Esophagus muscularis mucosa (tissue), 4 donors: ENCODE measurements around the gene MET. TPM values are rescaled to one million over a fixed set of nuclear protein-coding genes. Genes with fewer than 3 reads are reported as not detected.

Experiments
- DNase-seq: peaks from one replicate; pipeline ENCODE4 v3.0.0-alpha.2; 2017; ENCODE audit errors: extremely low spot score
- H3K27ac ChIP-seq, 4 donors: fragments of 200-600 bp; sonication (generic); replicated peaks in 1 of 4; 1 replicate in 3 of 4; 2 replicates in 1 of 4; pipeline ENCODE4 v1.5.1; 2016 to 2019; ENCODE audit warnings: mild to moderate bottlenecking in 1 of 4
- H3K27me3 ChIP-seq, 4 donors: fragments of 200-600 bp; sonication (generic); one replicate each; pipeline versions ENCODE4 v1.5.1 to v1.6.0; 2016 to 2019
- H3K36me3 ChIP-seq, 4 donors: fragments of 200-600 bp; sonication (generic); one replicate each; pipeline ENCODE4 v1.5.1; 2016 to 2019
- H3K4me1 ChIP-seq, 4 donors: fragments of 200-600 bp; sonication (generic); one replicate each; pipeline ENCODE4 v1.5.1; 2016 to 2019
- H3K4me3 ChIP-seq, 4 donors: fragments of 200-600 bp; sonication (generic); 1 replicate in 2 of 4; 2 replicates in 2 of 4; pipeline ENCODE4 v1.5.1; 2016 to 2019; ENCODE audit warnings: mild to moderate bottlenecking in 4 of 4, moderate library complexity in 1 of 4
- H3K9me3 ChIP-seq, 4 donors: fragments of 200-600 bp; sonication (generic); 1 replicate in 3 of 4; 2 replicates in 1 of 4; pipeline ENCODE4 v1.5.1; 2016 to 2019
- CTCF ChIP-seq, 3 experiments: fragments of 200-600 bp in 2 of 3; fragments of 450-650 bp in 1 of 3; sonication (generic) in 2 of 3; IDR thresholded peaks; one replicate each; pipeline ENCODE4 v1.5.1; 2017 to 2019; ENCODE audit warnings: antibody characterized with exemption in 3 of 3, mild to moderate bottlenecking in 2 of 3, moderate library complexity in 1 of 3
- EP300 ChIP-seq: sonication (generic); formaldehyde crosslinking; IDR thresholded peaks from one replicate; pipeline ENCODE4 v1.6.1; 2017; ENCODE audit warnings: antibody characterized with exemption
- POLR2A ChIP-seq: fragments of 450-650 bp; IDR thresholded peaks from one replicate; pipeline ENCODE4 v1.6.1; 2017; ENCODE audit warnings: antibody characterized with exemption, moderate library complexity, mild to moderate bottlenecking, low read depth
- POLR2AphosphoS5 ChIP-seq, 2 donors: sonication (generic); formaldehyde crosslinking; IDR thresholded peaks; one replicate each; pipeline ENCODE4 v1.6.1; 2017; ENCODE audit warnings: antibody characterized with exemption in 2 of 2
- WGBS: methylation state at CpG from one replicate; pipeline ENCODE4 v1.1.5; 2018; 5-methylcytosine and 5-hydroxymethylcytosine counted together
- intact Hi-C: fragments of 100-400 bp; cut with DNase I; formaldehyde crosslinking; loops from one replicate; pipeline ENCODE4 v1.15.1; 2023
- total RNA-seq, 4 donors: library from RNA; depleted of rRNA; stranded (reverse); fragments of >200 nt; gene quantifications; one replicate each; pipeline versions ENCODE4 v1.1.0 to v1.2.1, GENCODE V29; 2016

The MET gene
- total RNA-seq, 4 donors from 2014 or later = 12.0 to 27.2 (median 15.7) TPM

- H3K36me3 ChIP-seq = peaks cover 0 to 9% (median 0%) of the 10 kb centered on the region in 4 donors
- no peak overlapping the region for H3K4me3 ChIP-seq
- H3K4me1 ChIP-seq = peaks cover 12 to 15% (median 12%) of the 10 kb centered on the region in 4 donors
- no peak overlapping the region for H3K27ac ChIP-seq
- H3K27me3 ChIP-seq = no peaks in the 10 kb centered on the region
- H3K9me3 ChIP-seq = no peaks in the 10 kb centered on the region
- DNase-seq = no peak
- no peak for TF ChIP-seq POLR2AphosphoS5 (IDR thresholded peaks at IDR 0.05)
- no peak for TF ChIP-seq POLR2A
- TF ChIP-seq CTCF (IDR thresholded peaks at IDR 0.05) = no peak
- no peak for TF ChIP-seq EP300
- intact Hi-C loops = no loop called here
- WGBS = 63% methylated on average over 3 of the region's 3 CpGs
These were observed 104.8 kb downstream of the MET start for GRCh38 chr7:116776610-116777289.

- H3K4me1 ChIP-seq = peaks cover 12 to 22% (median 12%) of the 10 kb centered on the region in 4 donors
- H3K36me3 ChIP-seq = peaks cover 0 to 9% (median 0%) of the 10 kb centered on the region in 4 donors
- H3K4me3 ChIP-seq = no peak overlapping the region
- TF ChIP-seq POLR2A (no peak), EP300 (no peak)
- WGBS = 48% methylated on average over 3 of the region's 3 CpGs
- intact Hi-C loops = no loop called here
- no peak overlapping the region for H3K27ac ChIP-seq
- no peak for DNase-seq
- no peaks in the 10 kb centered on the region for H3K9me3 ChIP-seq
- H3K27me3 ChIP-seq = no peaks in the 10 kb centered on the region
These were observed 105.8 kb downstream of the MET start for GRCh38 chr7:116777651-116778281.

DNA sequence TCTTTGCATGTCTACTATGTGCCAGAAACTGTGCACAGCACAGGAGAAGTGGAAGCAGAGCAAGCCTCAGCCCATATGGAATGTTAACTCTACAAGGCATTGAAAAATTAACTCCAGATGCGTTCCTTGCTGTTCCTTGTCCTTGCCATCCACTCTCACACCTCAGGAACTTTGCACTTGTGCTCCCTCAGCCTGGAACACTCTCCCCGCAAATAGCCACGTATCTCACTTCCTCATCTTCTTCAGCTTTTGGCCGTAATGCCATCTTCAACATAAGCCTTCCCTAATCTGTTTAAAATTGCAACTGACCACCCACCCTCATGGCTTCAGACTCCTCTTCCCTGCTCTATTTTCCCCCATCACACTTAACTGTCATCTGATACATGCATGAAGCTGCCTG, 107.2 kb downstream of the MET start:
- H3K4me1 ChIP-seq = peaks cover 12 to 23% (median 12%) of the 10 kb centered on the region in 4 donors
- DNase-seq = no peak
- H3K9me3 ChIP-seq = no peaks in the 10 kb centered on the region
- H3K4me3 ChIP-seq = no peak overlapping the region
- no peak for TF ChIP-seq POLR2AphosphoS5 (IDR thresholded peaks at IDR 0.05)
- no peak for TF ChIP-seq POLR2A
- no peak for TF ChIP-seq EP300
- 75% methylated on average over 4 of the region's 4 CpGs for WGBS
- intact Hi-C loops = no loop called here
- no peaks in the 10 kb centered on the region for H3K27me3 ChIP-seq
- H3K36me3 ChIP-seq = peaks cover 0 to 9% (median 0%) of the 10 kb centered on the region in 4 donors
- no peak overlapping the region for H3K27ac ChIP-seq

- TF ChIP-seq CTCF (IDR thresholded peaks at IDR 0.05) (no peak), EP300 (no peak), POLR2A (no peak), POLR2AphosphoS5 (IDR thresholded peaks at IDR 0.05) (no peak)
- H3K27me3 ChIP-seq = no peaks in the 10 kb centered on the region
- intact Hi-C loops = no loop called here
- DNase-seq = no peak
- H3K4me1 ChIP-seq = peaks cover 12 to 23% (median 12%) of the 10 kb centered on the region in 4 donors
- H3K27ac ChIP-seq = no peak overlapping the region
- no peaks in the 10 kb centered on the region for H3K9me3 ChIP-seq
- peaks cover 0 to 9% (median 0%) of the 10 kb centered on the region in 4 donors for H3K36me3 ChIP-seq
- WGBS = 82% methylated on average over 3 of the region's 3 CpGs
- no peak overlapping the region for H3K4me3 ChIP-seq
These were observed 107.9 kb downstream of the MET start for GRCh38 chr7:116779931-116780330.

GRCh38 chr7:116780521-116780920, 108.5 kb downstream of the MET start:
- TF ChIP-seq EP300 (no peak), CTCF (IDR thresholded peaks at IDR 0.05) (no peak), POLR2A (no peak), POLR2AphosphoS5 (IDR thresholded peaks at IDR 0.05) (no peak)
- 67% methylated on average over 1 of the region's 1 CpG for WGBS
- no peak for DNase-seq
- Histone ChIP-seq H3K36me3 (peaks cover 0 to 9% (median 0%) of the 10 kb centered on the region in 4 donors), H3K27ac (no peak overlapping the region), H3K4me3 (no peak overlapping the region), H3K27me3 (no peaks in the 10 kb centered on the region), H3K4me1 (peaks cover 12 to 23% (median 12%) of the 10 kb centered on the region in 4 donors), H3K9me3 (no peaks in the 10 kb centered on the region)
- intact Hi-C loops = no loop called here
